ENCODE measurements around the gene ITPR1. TPM values are rescaled to one million over a fixed set of nuclear protein-coding genes. Genes with fewer than 3 reads are reported as not detected.

ITPR1 gene
- total RNA-seq, 1 experiment from 2014 or later = 8.7 TPM

GRCh38 chr3:4877173-4877787, 384.1 kb downstream of the ITPR1 start:
- Histone ChIP-seq H3K27ac (ENCODE audit: low read length) (no peak overlapping the region), H3K27me3 (ENCODE audit: control insufficient read depth, insufficient read depth, low read length) (no peaks in the 10 kb centered on the region), H3K4me3 (ENCODE audit: low read depth in 2 of 2, low read length in 2 of 2) (no peak overlapping the region), H3K4me1 (ENCODE audit: control insufficient read depth, insufficient read depth, low read length) (no peaks in the 10 kb centered on the region), H3K36me3 (ENCODE audit: control insufficient read depth, insufficient read depth, low read length) (no peaks in the 10 kb centered on the region), H3K9me3 (ENCODE audit: control insufficient read depth, insufficient read depth, low read depth, low read length) (no peaks in the 10 kb centered on the region)
- no peak for DNase-seq (ENCODE audit: low read depth, low spot score)
- intact Hi-C loops (cut with micrococcal nuclease; ENCODE audit: unreplicated experiment) = no loop called here
- in situ Hi-C loops (cut with HindIII; ENCODE audit: low pct_unique_long_range_greater_than_20kb, low sequenced_read_pairs) = no loop called here
- ATAC-seq = no peak
- ChIA-PET CTCF (no interaction called here), POLR2A (no interaction called here)
- TF ChIP-seq, protein P1, sequence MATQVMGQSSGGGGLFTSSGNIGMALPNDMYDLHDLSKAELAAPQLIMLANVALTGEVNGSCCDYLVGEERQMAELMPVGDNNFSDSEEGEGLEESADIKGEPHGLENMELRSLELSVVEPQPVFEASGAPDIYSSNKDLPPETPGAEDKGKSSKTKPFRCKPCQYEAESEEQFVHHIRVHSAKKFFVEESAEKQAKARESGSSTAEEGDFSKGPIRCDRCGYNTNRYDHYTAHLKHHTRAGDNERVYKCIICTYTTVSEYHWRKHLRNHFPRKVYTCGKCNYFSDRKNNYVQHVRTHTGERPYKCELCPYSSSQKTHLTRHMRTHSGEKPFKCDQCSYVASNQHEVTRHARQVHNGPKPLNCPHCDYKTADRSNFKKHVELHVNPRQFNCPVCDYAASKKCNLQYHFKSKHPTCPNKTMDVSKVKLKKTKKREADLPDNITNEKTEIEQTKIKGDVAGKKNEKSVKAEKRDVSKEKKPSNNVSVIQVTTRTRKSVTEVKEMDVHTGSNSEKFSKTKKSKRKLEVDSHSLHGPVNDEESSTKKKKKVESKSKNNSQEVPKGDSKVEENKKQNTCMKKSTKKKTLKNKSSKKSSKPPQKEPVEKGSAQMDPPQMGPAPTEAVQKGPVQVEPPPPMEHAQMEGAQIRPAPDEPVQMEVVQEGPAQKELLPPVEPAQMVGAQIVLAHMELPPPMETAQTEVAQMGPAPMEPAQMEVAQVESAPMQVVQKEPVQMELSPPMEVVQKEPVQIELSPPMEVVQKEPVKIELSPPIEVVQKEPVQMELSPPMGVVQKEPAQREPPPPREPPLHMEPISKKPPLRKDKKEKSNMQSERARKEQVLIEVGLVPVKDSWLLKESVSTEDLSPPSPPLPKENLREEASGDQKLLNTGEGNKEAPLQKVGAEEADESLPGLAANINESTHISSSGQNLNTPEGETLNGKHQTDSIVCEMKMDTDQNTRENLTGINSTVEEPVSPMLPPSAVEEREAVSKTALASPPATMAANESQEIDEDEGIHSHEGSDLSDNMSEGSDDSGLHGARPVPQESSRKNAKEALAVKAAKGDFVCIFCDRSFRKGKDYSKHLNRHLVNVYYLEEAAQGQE (IDR thresholded peaks at IDR 0.05; ENCODE audit: insufficient read depth in 1 of 2, low read depth in 2 of 2, low read length in 1 of 2) = no peak
- TF ChIP-seq CTCF (IDR thresholded peaks at IDR 0.05) = no peak
- no peak for TF ChIP-seq POLR2AphosphoS5 (IDR thresholded peaks at IDR 0.05; ENCODE audit: low read depth, low read length)
- TF ChIP-seq TCF7L2 (IDR thresholded peaks at IDR 0.05; ENCODE audit: low read depth, low read length) = no peak
- no peak for TF ChIP-seq SIN3A (IDR thresholded peaks at IDR 0.05; ENCODE audit: borderline replicate concordance, insufficient read depth, low read depth, low read length)
- no TSS peak for BruUV-seq (replicated peaks)

DNA sequence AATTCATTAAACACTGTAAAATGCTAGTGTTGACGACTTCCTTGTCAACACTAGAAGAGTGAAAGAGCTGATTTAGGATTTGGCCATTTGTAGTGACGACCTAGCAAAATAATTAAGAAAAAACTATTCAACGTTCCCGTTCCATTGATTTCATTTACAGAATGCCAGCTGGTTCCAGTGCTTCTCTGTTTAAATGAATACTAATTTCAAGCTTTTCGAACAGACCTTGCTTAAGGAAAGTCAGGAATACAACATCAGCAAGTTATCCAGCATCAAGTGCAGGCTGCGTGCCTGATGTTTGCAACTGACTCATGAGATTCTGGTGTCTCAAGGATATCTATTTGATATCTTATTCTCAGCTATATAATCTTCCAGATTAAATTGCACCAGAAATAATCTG, 387.7 kb downstream of the ITPR1 start:
- in situ Hi-C loops (cut with HindIII; ENCODE audit: low pct_unique_long_range_greater_than_20kb, low sequenced_read_pairs) = no loop called here
- Histone ChIP-seq H3K4me1 (ENCODE audit: control insufficient read depth, insufficient read depth, low read length) (peaks cover 4% of the 10 kb centered on the region; the same call in 1 of the 2 replicates), H3K9me3 (ENCODE audit: control insufficient read depth, insufficient read depth, low read depth, low read length) (no peaks in the 10 kb centered on the region), H3K27me3 (ENCODE audit: control insufficient read depth, insufficient read depth, low read length) (no peaks in the 10 kb centered on the region), H3K27ac (ENCODE audit: low read length) (no peak overlapping the region), H3K4me3 (ENCODE audit: low read depth in 2 of 2, low read length in 2 of 2) (no peak overlapping the region), H3K36me3 (ENCODE audit: control insufficient read depth, insufficient read depth, low read length) (no peaks in the 10 kb centered on the region)
- ChIA-PET POLR2A (no interaction called here), CTCF (no interaction called here)
- intact Hi-C loops (cut with micrococcal nuclease; ENCODE audit: unreplicated experiment) = no loop called here
- DNase-seq (ENCODE audit: low read depth, low spot score) (no peak), ATAC-seq (no peak)
- TF ChIP-seq POLR2AphosphoS5 (IDR thresholded peaks at IDR 0.05; ENCODE audit: low read depth, low read length) (no peak), CTCF (IDR thresholded peaks at IDR 0.05) (no peak)
- no TSS peak for BruUV-seq (replicated peaks)

All from Panc1 (cell line).